Esophagus muscularis mucosa (tissue), 4 donors: Measurements from ENCODE around the gene ATP8B1. TPM values are rescaled to one million over a fixed set of nuclear protein-coding genes. Genes with fewer than 3 reads are reported as not detected.

Experiments
- DNase-seq: peaks from one replicate; pipeline ENCODE4 v3.0.0-alpha.2; 2017; ENCODE audit errors: extremely low spot score
- H3K27ac ChIP-seq, 4 donors: fragments of 200-600 bp; sonication (generic); replicated peaks in 1 of 4; 1 replicate in 3 of 4; 2 replicates in 1 of 4; pipeline ENCODE4 v1.5.1; 2016 to 2019; ENCODE audit warnings: mild to moderate bottlenecking in 1 of 4
- H3K27me3 ChIP-seq, 4 donors: fragments of 200-600 bp; sonication (generic); one replicate each; pipeline versions ENCODE4 v1.5.1 to v1.6.0; 2016 to 2019
- H3K36me3 ChIP-seq, 4 donors: fragments of 200-600 bp; sonication (generic); one replicate each; pipeline ENCODE4 v1.5.1; 2016 to 2019
- H3K4me1 ChIP-seq, 4 donors: fragments of 200-600 bp; sonication (generic); one replicate each; pipeline ENCODE4 v1.5.1; 2016 to 2019
- H3K4me3 ChIP-seq, 4 donors: fragments of 200-600 bp; sonication (generic); 1 replicate in 2 of 4; 2 replicates in 2 of 4; pipeline ENCODE4 v1.5.1; 2016 to 2019; ENCODE audit warnings: mild to moderate bottlenecking in 4 of 4, moderate library complexity in 1 of 4
- H3K9me3 ChIP-seq, 4 donors: fragments of 200-600 bp; sonication (generic); 1 replicate in 3 of 4; 2 replicates in 1 of 4; pipeline ENCODE4 v1.5.1; 2016 to 2019
- CTCF ChIP-seq, 3 experiments: fragments of 200-600 bp in 2 of 3; fragments of 450-650 bp in 1 of 3; sonication (generic) in 2 of 3; IDR thresholded peaks; one replicate each; pipeline ENCODE4 v1.5.1; 2017 to 2019; ENCODE audit warnings: antibody characterized with exemption in 3 of 3, mild to moderate bottlenecking in 2 of 3, moderate library complexity in 1 of 3
- EP300 ChIP-seq: sonication (generic); formaldehyde crosslinking; IDR thresholded peaks from one replicate; pipeline ENCODE4 v1.6.1; 2017; ENCODE audit warnings: antibody characterized with exemption
- POLR2A ChIP-seq: fragments of 450-650 bp; IDR thresholded peaks from one replicate; pipeline ENCODE4 v1.6.1; 2017; ENCODE audit warnings: antibody characterized with exemption, moderate library complexity, mild to moderate bottlenecking, low read depth
- POLR2AphosphoS5 ChIP-seq, 2 donors: sonication (generic); formaldehyde crosslinking; IDR thresholded peaks; one replicate each; pipeline ENCODE4 v1.6.1; 2017; ENCODE audit warnings: antibody characterized with exemption in 2 of 2
- WGBS: methylation state at CpG from one replicate; pipeline ENCODE4 v1.1.5; 2018; 5-methylcytosine and 5-hydroxymethylcytosine counted together
- intact Hi-C: fragments of 100-400 bp; cut with DNase I; formaldehyde crosslinking; loops from one replicate; pipeline ENCODE4 v1.15.1; 2023
- total RNA-seq, 4 donors: library from RNA; depleted of rRNA; stranded (reverse); fragments of >200 nt; gene quantifications; one replicate each; pipeline versions ENCODE4 v1.1.0 to v1.2.1, GENCODE V29; 2016

Gene ATP8B1
- total RNA-seq, 4 donors from 2014 or later = 18.3 to 21.9 (median 19.6) TPM

GRCh38 chr18:57794951-57795728, 8.0 kb downstream of the ATP8B1 start:
- no peak for DNase-seq
- intact Hi-C loops = no loop called here
- Histone ChIP-seq H3K9me3 (no peaks in the 10 kb centered on the region), H3K36me3 (no peaks in the 10 kb centered on the region), H3K27me3 (no peaks in the 10 kb centered on the region), H3K4me3 (no peak overlapping the region), H3K4me1 (peaks cover 20 to 74% (median 64%) of the 10 kb centered on the region in 4 donors), H3K27ac (peak overlapping the region in 1 of 4 donors; percentile 82)
- no peak for TF ChIP-seq EP300
- no peak for TF ChIP-seq CTCF (IDR thresholded peaks at IDR 0.05)
- TF ChIP-seq POLR2A = no peak
- TF ChIP-seq POLR2AphosphoS5 (IDR thresholded peaks at IDR 0.05) = no peak
- WGBS = 91% methylated on average over 4 of the region's 4 CpGs

GRCh38 chr18:57793302-57793986, 9.7 kb downstream of the ATP8B1 start:
- no peaks in the 10 kb centered on the region for H3K27me3 ChIP-seq
- H3K4me3 ChIP-seq = peak overlapping the region; percentile 32 to 46 (median 42)
- H3K27ac ChIP-seq = peak overlapping the region; percentile 79 to 88 (median 85)
- H3K9me3 ChIP-seq = no peaks in the 10 kb centered on the region
- no peak for DNase-seq
- TF ChIP-seq POLR2A (no peak), CTCF (IDR thresholded peaks at IDR 0.05) (no peak), POLR2AphosphoS5 (IDR thresholded peaks at IDR 0.05) (no peak), EP300 (no peak)
- intact Hi-C loops = no loop called here
- H3K4me1 ChIP-seq = peaks cover 36 to 79% (median 68%) of the 10 kb centered on the region in 4 donors
- no peaks in the 10 kb centered on the region for H3K36me3 ChIP-seq
- 36% methylated on average over 3 of the region's 3 CpGs for WGBS

GRCh38 chr18:57792631-57793301, 10.3 kb downstream of the ATP8B1 start:
- H3K9me3 ChIP-seq = no peaks in the 10 kb centered on the region
- peak overlapping the region; percentile 32 to 46 (median 42) for H3K4me3 ChIP-seq
- H3K27ac ChIP-seq = peak overlapping the region; percentile 79 to 88 (median 85)
- TF ChIP-seq POLR2A (no peak), EP300 (no peak), CTCF (IDR thresholded peaks at IDR 0.05) (no peak), POLR2AphosphoS5 (IDR thresholded peaks at IDR 0.05) (peak; percentile 45 to 62)
- intact Hi-C loops = no loop called here
- no peaks in the 10 kb centered on the region for H3K36me3 ChIP-seq
- H3K4me1 ChIP-seq = peaks cover 43 to 84% (median 72%) of the 10 kb centered on the region in 4 donors
- DNase-seq = no peak
- H3K27me3 ChIP-seq = no peaks in the 10 kb centered on the region
- 22% methylated on average over 9 of the region's 9 CpGs for WGBS

GRCh38 chr18:57791911-57792310, 11.2 kb downstream of the ATP8B1 start:
- no peak for DNase-seq
- Histone ChIP-seq H3K9me3 (no peaks in the 10 kb centered on the region), H3K27me3 (no peaks in the 10 kb centered on the region), H3K36me3 (no peaks in the 10 kb centered on the region), H3K4me3 (no peak overlapping the region), H3K4me1 (peaks cover 43 to 80% (median 70%) of the 10 kb centered on the region in 4 donors), H3K27ac (peak overlapping the region; percentile 79 to 88 (median 85))
- intact Hi-C loops = no loop called here
- WGBS = 59% methylated on average over 2 of the region's 2 CpGs
- TF ChIP-seq POLR2AphosphoS5 (IDR thresholded peaks at IDR 0.05) = no peak
- TF ChIP-seq EP300 = no peak
- TF ChIP-seq POLR2A = no peak
- TF ChIP-seq CTCF (IDR thresholded peaks at IDR 0.05) = no peak
